ENCODE measurements around the gene CAPN9.

Gene CAPN9

DNA sequence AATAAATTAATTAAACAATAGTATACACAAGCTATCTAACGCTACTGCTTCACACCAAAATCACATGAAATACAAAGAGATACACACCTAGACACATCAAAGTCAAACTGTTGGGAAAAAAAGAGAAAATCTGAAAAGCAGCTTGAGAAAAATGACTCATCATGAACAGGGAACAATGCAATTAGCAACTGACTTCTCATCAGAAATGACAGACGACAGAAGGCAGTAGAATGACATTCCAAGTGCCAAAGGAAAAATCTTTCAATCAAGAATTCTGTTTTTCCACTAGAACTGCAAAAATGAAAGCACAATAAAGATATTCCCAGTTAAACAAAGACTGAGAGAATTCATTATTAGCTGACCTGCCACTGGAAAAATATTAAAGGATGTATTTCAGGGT, 57.2 kb downstream of the CAPN9 start:
- H3K9me3 Mint-ChIP-seq = peaks cover 3% of the 10 kb centered on the region
- no peak for DNase-seq
- H3K27ac Mint-ChIP-seq = no peak overlapping the region
- H3K4me3 Mint-ChIP-seq = no peak overlapping the region
- no peaks in the 10 kb centered on the region for H3K36me3 Mint-ChIP-seq (ENCODE audit: low read depth)
- TF ChIP-seq, protein P1, sequence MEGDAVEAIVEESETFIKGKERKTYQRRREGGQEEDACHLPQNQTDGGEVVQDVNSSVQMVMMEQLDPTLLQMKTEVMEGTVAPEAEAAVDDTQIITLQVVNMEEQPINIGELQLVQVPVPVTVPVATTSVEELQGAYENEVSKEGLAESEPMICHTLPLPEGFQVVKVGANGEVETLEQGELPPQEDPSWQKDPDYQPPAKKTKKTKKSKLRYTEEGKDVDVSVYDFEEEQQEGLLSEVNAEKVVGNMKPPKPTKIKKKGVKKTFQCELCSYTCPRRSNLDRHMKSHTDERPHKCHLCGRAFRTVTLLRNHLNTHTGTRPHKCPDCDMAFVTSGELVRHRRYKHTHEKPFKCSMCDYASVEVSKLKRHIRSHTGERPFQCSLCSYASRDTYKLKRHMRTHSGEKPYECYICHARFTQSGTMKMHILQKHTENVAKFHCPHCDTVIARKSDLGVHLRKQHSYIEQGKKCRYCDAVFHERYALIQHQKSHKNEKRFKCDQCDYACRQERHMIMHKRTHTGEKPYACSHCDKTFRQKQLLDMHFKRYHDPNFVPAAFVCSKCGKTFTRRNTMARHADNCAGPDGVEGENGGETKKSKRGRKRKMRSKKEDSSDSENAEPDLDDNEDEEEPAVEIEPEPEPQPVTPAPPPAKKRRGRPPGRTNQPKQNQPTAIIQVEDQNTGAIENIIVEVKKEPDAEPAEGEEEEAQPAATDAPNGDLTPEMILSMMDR (IDR thresholded peaks at IDR 0.05) = no peak
- H3K27me3 Mint-ChIP-seq (ENCODE audit: low read depth, poor library complexity) = peaks cover 47% of the 10 kb centered on the region
- H3K4me1 Mint-ChIP-seq = no peaks in the 10 kb centered on the region

DNA sequence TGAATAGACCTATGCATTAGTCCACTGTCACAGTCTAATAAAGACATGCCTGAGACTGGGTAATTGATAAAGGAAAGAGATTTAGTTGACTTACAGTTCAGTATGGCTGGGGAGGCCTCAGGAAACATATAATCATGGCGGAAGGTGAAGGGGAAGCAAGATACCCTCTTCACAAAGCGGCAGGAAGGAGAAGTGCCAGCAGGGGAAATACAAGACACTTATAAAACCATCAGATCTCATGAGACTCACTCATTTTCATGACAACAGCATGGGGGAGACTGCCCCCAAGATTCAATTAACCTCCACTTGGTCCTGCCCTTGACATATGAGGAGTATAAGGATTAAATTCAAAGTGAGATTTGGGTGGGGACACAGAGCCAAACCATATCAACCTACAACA, 59.4 kb downstream of the CAPN9 start:
- TF ChIP-seq, protein P1 (IDR thresholded peaks at IDR 0.05) = no peak
- Mint-ChIP-seq H3K27me3 (ENCODE audit: low read depth, poor library complexity) (peaks cover 40% of the 10 kb centered on the region), H3K36me3 (ENCODE audit: low read depth) (no peaks in the 10 kb centered on the region), H3K4me1 (no peaks in the 10 kb centered on the region), H3K9me3 (peaks cover 6% of the 10 kb centered on the region), H3K4me3 (no peak overlapping the region), H3K27ac (no peak overlapping the region)
- no peak for DNase-seq

DNA sequence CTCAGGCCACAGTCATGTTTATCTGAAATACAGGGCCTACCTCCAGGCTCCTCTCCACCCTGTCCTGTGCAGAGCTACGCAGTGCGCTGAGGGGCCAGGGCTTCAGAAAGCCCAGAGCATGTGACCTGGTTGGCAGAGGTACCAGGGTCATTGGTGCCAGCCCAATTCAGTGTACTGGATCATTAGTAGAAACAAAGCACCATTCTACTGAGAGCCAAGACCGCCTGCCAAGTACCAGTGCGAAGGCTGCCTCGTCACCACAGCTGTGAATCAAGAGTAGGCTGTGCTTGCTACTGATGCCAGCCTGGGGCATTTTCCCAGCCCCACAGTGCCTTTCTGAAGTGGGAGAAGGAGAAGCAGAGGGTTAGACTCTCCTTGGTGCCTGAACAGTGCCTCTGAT, 59.8 kb downstream of the CAPN9 start:
- Mint-ChIP-seq H3K4me3 (no peak overlapping the region), H3K36me3 (ENCODE audit: low read depth) (no peaks in the 10 kb centered on the region), H3K9me3 (peaks cover 6% of the 10 kb centered on the region), H3K27me3 (ENCODE audit: low read depth, poor library complexity) (peaks cover 44% of the 10 kb centered on the region), H3K4me1 (no peaks in the 10 kb centered on the region), H3K27ac (no peak overlapping the region)
- TF ChIP-seq, protein P1 (IDR thresholded peaks at IDR 0.05) = no peak
- no peak for DNase-seq

DNA sequence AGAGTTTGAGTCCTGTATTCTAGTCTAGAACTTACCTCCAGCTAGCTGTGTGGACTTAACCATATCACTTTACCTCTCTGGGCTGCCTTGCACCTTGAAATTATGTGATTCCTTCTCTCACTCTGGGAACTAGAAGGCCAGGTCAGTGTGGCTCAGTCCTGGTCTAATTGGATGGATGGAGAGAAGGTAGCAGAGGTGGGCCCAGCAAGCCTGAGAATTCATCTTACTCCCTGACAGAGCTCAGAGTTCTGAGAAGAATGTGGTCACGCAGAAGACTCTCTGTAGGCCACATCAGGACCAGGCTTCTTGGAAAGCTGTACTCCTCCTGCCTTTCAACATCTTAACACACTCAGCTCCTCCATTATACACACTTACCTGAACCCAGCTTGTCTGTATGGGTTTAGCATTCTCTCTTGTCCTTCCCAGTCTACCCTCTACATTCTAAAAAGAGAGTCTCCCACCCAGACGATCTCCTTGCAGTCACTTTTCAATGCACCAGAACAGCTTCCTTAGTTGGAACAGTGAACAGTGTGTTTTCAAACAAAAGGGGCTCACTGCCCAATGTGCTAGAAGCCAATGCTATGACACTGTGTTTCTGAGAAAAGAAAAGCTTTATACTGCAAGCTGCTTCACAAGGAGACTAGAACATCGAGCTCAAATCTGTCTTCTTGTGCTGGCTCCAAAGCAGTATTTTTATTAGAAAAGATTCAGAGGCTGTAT, 60.5 kb downstream of the CAPN9 start:
- H3K4me3 Mint-ChIP-seq = no peak overlapping the region
- H3K4me1 Mint-ChIP-seq = no peaks in the 10 kb centered on the region
- H3K9me3 Mint-ChIP-seq = peaks cover 13% of the 10 kb centered on the region
- H3K27me3 Mint-ChIP-seq (ENCODE audit: low read depth, poor library complexity) = peaks cover 40% of the 10 kb centered on the region
- no peak for DNase-seq
- no peaks in the 10 kb centered on the region for H3K36me3 Mint-ChIP-seq (ENCODE audit: low read depth)
- H3K27ac Mint-ChIP-seq = no peak overlapping the region
- TF ChIP-seq, protein P1 (IDR thresholded peaks at IDR 0.05) = no peak

DNA sequence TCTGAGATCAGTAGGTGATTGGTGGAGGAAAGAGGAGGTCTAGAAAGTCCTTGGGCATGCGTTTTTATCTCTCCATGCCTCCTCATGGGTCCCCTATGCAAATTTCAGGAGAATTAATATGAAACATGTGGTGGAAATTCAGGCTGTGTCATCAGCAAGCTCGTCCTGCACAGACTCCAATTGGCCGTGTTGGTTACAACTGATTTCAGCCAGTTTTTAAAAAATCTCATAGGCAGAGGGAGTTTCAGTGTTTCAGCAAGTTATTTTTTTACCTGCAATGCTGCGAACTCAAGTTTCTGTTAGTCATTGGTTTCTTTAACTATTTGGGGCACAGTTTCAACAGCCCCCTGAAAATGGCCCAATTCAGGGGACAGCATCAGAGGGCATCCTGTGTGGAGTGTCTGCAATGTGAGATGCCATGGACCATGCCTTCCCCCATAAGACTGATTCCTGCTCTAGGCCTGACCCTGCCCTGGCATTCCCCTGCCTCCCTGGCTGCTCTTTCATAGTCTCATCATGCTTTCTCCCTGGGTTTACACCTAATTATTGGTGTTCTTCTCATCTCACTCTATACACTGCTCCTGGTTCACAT, 61.2 kb downstream of the CAPN9 start:
- no peaks in the 10 kb centered on the region for H3K4me1 Mint-ChIP-seq
- no peak for DNase-seq
- H3K27me3 Mint-ChIP-seq (ENCODE audit: low read depth, poor library complexity) = peaks cover 40% of the 10 kb centered on the region
- no peaks in the 10 kb centered on the region for H3K36me3 Mint-ChIP-seq (ENCODE audit: low read depth)
- H3K9me3 Mint-ChIP-seq = peaks cover 20% of the 10 kb centered on the region
- TF ChIP-seq, protein P1 (IDR thresholded peaks at IDR 0.05) = no peak
- no peak overlapping the region for H3K4me3 Mint-ChIP-seq
- no peak overlapping the region for H3K27ac Mint-ChIP-seq

Measured in nephron progenitor cell (in vitro differentiated cells).